Calu3 (cell line): ENCODE measurements around the gene LTBP2. TPM values are rescaled to one million over a fixed set of nuclear protein-coding genes. Genes with fewer than 3 reads are reported as not detected.
A peak's percentile ranks its signal among the peaks of the same experiment; 100 is the strongest.

Experiments used
- BruUV-seq: library from RNA; stranded (reverse); fragments of 400-500 nt; replicated peaks from 2 replicates; lab custom pipeline; 2021; lab: Mats Ljungman, UMichigan
- CTCF ChIA-PET: fragments of 300-600 bp; sonication (Branson Sonifier 250); formaldehyde crosslinking; loops from one replicate; lab custom pipeline; 2022; ENCODE audit warnings: antibody characterized with exemption; lab: Charles Lee
- DNase-seq: peaks from one replicate; pipeline ENCODE4 v3.0.0; 2022
- H3K27ac Mint-ChIP-seq: one replicate; pipeline ENCODE4 v1.8.0; 2022; ENCODE audit warnings: mixed read lengths; ENCODE audit not compliant: unreplicated experiment
- H3K27me3 Mint-ChIP-seq: one replicate; pipeline ENCODE4 v1.8.0; 2022; ENCODE audit warnings: mixed read lengths; ENCODE audit not compliant: unreplicated experiment
- H3K36me3 Mint-ChIP-seq: one replicate; pipeline ENCODE4 v1.8.0; 2022; ENCODE audit warnings: mild to moderate bottlenecking, moderate library complexity, mixed read lengths; ENCODE audit not compliant: insufficient read depth, unreplicated experiment
- H3K4me1 Mint-ChIP-seq: one replicate; pipeline ENCODE4 v1.8.0; 2022; ENCODE audit warnings: mild to moderate bottlenecking, low read depth, mixed read lengths; ENCODE audit not compliant: unreplicated experiment
- H3K4me3 Mint-ChIP-seq: one replicate; pipeline ENCODE4 v1.8.0; 2022; ENCODE audit warnings: mild to moderate bottlenecking, low read depth, moderate library complexity, mixed read lengths; ENCODE audit not compliant: unreplicated experiment
- H3K9me3 Mint-ChIP-seq: one replicate; pipeline ENCODE4 v1.8.0; 2022; ENCODE audit warnings: low read depth, mixed read lengths; ENCODE audit not compliant: unreplicated experiment
- intact Hi-C: fragments of 100-400 bp; cut with micrococcal nuclease; formaldehyde crosslinking; loops from one replicate; pipeline ENCODE4 v1.10.0; 2022; ENCODE audit not compliant: unreplicated experiment
- total RNA-seq: library from RNA; stranded (reverse); gene quantifications from 2 replicates; pipeline ENCODE4 v1.2.3, GENCODE V29; 2022
- TF ChIP-seq, protein P1 (sequence below): fragments of 200-600 bp; IDR thresholded peaks from one replicate; pipeline ENCODE4 v1.8.0; 2022; ENCODE audit warnings: antibody characterized with exemption; ENCODE audit not compliant: unreplicated experiment

Gene LTBP2
- total RNA-seq, 1 experiment from 2014 or later: 4.3 TPM

DNA sequence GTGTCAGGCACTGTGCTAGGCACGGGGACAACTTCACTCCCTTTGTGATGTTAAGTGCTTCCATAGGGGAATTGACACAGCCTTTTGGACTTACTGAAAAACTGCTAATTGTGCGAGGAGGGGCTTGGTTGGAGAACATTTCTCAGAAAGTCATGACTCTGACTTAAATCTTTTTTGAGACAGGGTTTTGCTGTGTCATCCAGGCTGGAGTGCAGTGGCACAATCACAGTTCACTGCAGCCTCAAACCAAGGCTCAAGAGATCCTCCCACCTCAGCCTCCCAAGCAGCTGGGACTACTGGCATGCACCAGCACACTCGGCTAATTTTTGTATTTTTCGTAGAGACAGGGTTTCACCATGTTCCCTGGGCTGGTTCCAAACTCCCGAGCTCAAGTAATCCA lies 10.2 kb upstream of the LTBP2 start:
- intact Hi-C loops: no loop called here
- Mint-ChIP-seq H3K9me3 (peaks cover 2% of the 10 kb centered on the region), H3K36me3 (peaks cover 14% of the 10 kb centered on the region), H3K4me1 (peaks cover 56% of the 10 kb centered on the region), H3K27ac (no peak overlapping the region), H3K4me3 (no peak overlapping the region), H3K27me3 (peaks cover 11% of the 10 kb centered on the region)
- no TSS peak for BruUV-seq
- TF ChIP-seq, protein P1, sequence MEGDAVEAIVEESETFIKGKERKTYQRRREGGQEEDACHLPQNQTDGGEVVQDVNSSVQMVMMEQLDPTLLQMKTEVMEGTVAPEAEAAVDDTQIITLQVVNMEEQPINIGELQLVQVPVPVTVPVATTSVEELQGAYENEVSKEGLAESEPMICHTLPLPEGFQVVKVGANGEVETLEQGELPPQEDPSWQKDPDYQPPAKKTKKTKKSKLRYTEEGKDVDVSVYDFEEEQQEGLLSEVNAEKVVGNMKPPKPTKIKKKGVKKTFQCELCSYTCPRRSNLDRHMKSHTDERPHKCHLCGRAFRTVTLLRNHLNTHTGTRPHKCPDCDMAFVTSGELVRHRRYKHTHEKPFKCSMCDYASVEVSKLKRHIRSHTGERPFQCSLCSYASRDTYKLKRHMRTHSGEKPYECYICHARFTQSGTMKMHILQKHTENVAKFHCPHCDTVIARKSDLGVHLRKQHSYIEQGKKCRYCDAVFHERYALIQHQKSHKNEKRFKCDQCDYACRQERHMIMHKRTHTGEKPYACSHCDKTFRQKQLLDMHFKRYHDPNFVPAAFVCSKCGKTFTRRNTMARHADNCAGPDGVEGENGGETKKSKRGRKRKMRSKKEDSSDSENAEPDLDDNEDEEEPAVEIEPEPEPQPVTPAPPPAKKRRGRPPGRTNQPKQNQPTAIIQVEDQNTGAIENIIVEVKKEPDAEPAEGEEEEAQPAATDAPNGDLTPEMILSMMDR: no peak
- CTCF ChIA-PET: no interaction called here
- DNase-seq: no peak

DNA sequence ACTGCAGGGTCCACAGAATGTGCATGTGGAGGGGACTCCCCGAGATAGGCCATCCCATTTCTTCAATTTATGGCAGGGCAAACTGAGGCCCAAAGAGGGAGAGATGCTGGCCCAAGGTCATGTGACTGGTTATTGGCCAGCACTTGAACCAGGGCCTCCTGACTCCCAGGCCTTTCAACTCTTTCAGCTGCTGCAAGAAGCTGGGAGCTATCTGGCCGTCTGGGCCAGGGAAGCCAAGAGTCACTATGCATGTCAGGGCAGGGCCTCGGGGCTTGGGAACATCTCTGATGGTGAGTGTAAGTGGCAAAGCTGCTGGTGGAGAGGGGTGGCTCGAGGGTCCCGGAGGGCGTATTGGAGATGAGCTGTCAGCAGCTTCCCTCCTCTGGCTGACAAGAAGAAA lies 9.5 kb upstream of the LTBP2 start:
- BruUV-seq: no TSS peak
- DNase-seq: no peak
- H3K4me1 Mint-ChIP-seq: peaks cover 60% of the 10 kb centered on the region
- H3K27ac Mint-ChIP-seq: no peak overlapping the region
- peaks cover 11% of the 10 kb centered on the region for H3K27me3 Mint-ChIP-seq
- peaks cover 2% of the 10 kb centered on the region for H3K9me3 Mint-ChIP-seq
- TF ChIP-seq, protein P1: no peak
- CTCF ChIA-PET: interaction anchor here (1.4 kb wide), 1 partner anchor 13 kb away, joined by 6 read pairs; no protein-coding TSS in a partner anchor
- intact Hi-C loops: no loop called here
- peaks cover 16% of the 10 kb centered on the region for H3K36me3 Mint-ChIP-seq
- H3K4me3 Mint-ChIP-seq: no peak overlapping the region

DNA sequence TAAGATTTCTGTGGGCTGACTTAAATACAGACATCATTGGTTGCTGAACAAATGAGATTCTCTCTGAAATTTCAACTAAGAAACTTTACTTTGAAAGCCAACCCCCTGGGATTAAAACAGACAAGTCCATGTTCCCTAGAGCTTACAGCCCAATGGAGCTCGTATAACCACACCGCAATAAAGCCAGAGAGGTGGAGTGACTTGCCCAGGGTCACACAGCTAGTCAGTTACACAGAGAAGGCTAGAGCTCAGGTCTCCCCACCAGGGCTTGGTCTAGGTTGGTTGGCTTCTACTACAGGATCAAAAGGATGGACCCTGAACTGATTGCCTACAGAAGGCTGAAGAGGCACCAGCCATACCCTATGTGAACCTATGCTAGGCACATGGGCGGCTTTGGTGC lies 8.9 kb upstream of the LTBP2 start:
- BruUV-seq: no TSS peak
- intact Hi-C loops: no loop called here
- Mint-ChIP-seq H3K9me3 (peaks cover 2% of the 10 kb centered on the region), H3K27me3 (peaks cover 11% of the 10 kb centered on the region), H3K36me3 (peaks cover 21% of the 10 kb centered on the region), H3K4me3 (no peak overlapping the region), H3K27ac (peak overlapping the region; percentile 81), H3K4me1 (peaks cover 66% of the 10 kb centered on the region)
- no peak for DNase-seq
- CTCF ChIA-PET: interaction anchor here (0.8 to 1.4 kb wide), 3 partner anchors 9 to 48 kb away, joined by 3 to 6 read pairs (median 4); partner anchors contain the start of gene LTBP2
- TF ChIP-seq, protein P1: no peak

DNA sequence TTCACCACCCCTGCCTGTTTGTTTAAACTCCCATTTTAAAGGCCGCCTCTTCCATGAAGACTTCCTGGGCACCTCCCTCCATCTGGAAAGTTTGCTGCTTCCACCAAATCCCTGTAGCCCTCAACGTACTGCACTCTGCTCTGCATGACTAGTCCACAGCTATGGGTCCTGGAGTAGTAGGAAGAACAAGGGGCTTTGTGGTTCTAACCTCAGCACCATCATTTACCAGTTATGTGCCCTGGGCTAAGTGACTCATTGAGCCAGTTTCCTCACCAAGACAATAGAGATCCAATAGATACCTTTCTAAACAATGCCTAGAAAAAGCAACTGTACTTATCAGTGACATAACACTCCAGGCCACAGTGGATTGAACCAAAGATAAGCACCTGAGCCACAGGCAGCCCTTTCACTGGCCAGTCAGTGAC lies 8.5 kb upstream of the LTBP2 start:
- peaks cover 2% of the 10 kb centered on the region for H3K9me3 Mint-ChIP-seq
- TF ChIP-seq, protein P1: no peak
- peak overlapping the region; percentile 17 for H3K4me3 Mint-ChIP-seq
- intact Hi-C loops: no loop called here
- peaks cover 21% of the 10 kb centered on the region for H3K36me3 Mint-ChIP-seq
- DNase-seq: peak; percentile 58
- BruUV-seq: no TSS peak
- peak overlapping the region; percentile 81 for H3K27ac Mint-ChIP-seq
- peaks cover 70% of the 10 kb centered on the region for H3K4me1 Mint-ChIP-seq
- CTCF ChIA-PET: interaction anchor here (0.6 to 1.4 kb wide), 4 partner anchors 8 to 47 kb away, joined by 3 to 7 read pairs (median 5); partner anchors contain the start of gene LTBP2
- H3K27me3 Mint-ChIP-seq: peaks cover 11% of the 10 kb centered on the region
